Activated T-cell treated with anti-CD3 and anti-CD28 coated beads, Interleukin-2, amount 50 U/mL, for 48 hours (primary cell): ENCODE measurements around the gene CDK6.

Source experiments
- DNase-seq, 2 experiments: peaks; one replicate each; pipeline ENCODE4 v3.0.0-alpha.2; 2020

CDK6 gene

DNA sequence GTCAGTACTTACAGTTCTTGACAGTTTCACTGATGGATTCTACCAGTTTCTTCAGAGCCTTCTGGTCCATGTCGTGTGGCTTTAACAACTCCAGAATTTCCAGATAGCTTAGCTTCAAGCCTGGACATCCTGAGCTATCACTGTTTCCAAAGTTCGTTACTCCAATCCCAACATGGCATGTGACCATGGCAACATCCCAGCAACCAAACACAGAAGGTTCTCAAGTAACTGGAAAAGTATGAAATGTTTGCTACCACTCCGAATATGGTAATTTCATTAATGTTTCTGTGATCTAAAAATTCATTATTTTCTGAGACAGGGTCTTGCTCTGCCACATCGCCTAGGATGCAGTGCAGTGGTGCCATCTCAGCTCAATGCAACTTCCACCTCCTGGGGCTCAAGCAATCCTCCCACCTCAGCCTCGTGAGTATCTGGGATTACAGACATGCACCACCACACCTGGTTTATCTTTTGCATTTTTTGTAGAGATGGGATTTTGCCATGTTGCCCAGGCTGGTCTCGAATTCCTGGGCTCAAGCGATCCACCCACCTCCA, 278.5 kb downstream of the CDK6 start:
- no peak for DNase-seq

DNA sequence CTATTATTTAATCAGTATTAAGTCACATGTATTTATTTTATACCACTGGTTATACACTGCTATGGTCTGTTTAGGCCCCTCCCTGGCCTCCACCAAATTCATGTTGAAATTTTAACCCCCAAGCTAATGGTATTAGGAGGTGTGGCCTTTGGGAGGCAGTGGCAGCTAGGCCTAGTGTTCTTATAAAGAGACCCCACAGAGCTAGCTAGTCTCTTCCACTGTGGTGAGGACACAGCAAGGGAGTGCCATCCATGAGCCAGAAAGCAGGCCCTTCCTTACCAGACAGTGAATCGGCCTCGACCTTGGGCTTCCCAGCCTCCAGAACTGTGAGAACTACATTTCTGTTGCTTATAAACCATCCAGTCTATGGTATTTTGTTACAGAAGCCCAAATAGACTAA, 279.1 kb downstream of the CDK6 start:
- DNase-seq = no peak
